ENCODE results near the gene RPAP3.

Gene RPAP3

GRCh38 chr12:47712171-47712570, 6.3 kb upstream of the RPAP3 start:
- Histone ChIP-seq H3K9ac (ENCODE audit: low read length in 5 of 5) (no peak overlapping the region), H3K4me1 (ENCODE audit: control insufficient read depth in 5 of 5, insufficient read depth in 5 of 5, low read length in 5 of 5) (peaks cover 9 to 49% (median 43%) of the 10 kb centered on the region in 5 donors), H3K27me3 (ENCODE audit: control insufficient read depth in 5 of 5, insufficient read depth in 4 of 5, low read length in 5 of 5) (no peaks in the 10 kb centered on the region), H3K9me3 (ENCODE audit: control insufficient read depth in 5 of 5, low read length in 5 of 5) (no peaks in the 10 kb centered on the region), H3K4me3 (ENCODE audit: low read depth in 1 of 5, low read length in 5 of 5) (no peak overlapping the region), H3K27ac (ENCODE audit: low read depth, low read length) (no peak overlapping the region), H3K36me3 (ENCODE audit: control insufficient read depth in 5 of 5, insufficient read depth in 5 of 5, low read length in 5 of 5) (no peaks in the 10 kb centered on the region)

- Histone ChIP-seq H3K9ac (ENCODE audit: low read length in 5 of 5) (no peak overlapping the region), H3K27me3 (ENCODE audit: control insufficient read depth in 5 of 5, insufficient read depth in 4 of 5, low read length in 5 of 5) (no peaks in the 10 kb centered on the region), H3K4me3 (ENCODE audit: low read depth in 1 of 5, low read length in 5 of 5) (no peak overlapping the region), H3K36me3 (ENCODE audit: control insufficient read depth in 5 of 5, insufficient read depth in 5 of 5, low read length in 5 of 5) (no peaks in the 10 kb centered on the region), H3K27ac (ENCODE audit: low read depth, low read length) (no peak overlapping the region), H3K9me3 (ENCODE audit: control insufficient read depth in 5 of 5, low read length in 5 of 5) (no peaks in the 10 kb centered on the region), H3K4me1 (ENCODE audit: control insufficient read depth in 5 of 5, insufficient read depth in 5 of 5, low read length in 5 of 5) (peaks cover 7 to 49% (median 41%) of the 10 kb centered on the region in 5 donors)
These were observed 5.6 kb upstream of the RPAP3 start for GRCh38 chr12:47711448-47711847.

DNA sequence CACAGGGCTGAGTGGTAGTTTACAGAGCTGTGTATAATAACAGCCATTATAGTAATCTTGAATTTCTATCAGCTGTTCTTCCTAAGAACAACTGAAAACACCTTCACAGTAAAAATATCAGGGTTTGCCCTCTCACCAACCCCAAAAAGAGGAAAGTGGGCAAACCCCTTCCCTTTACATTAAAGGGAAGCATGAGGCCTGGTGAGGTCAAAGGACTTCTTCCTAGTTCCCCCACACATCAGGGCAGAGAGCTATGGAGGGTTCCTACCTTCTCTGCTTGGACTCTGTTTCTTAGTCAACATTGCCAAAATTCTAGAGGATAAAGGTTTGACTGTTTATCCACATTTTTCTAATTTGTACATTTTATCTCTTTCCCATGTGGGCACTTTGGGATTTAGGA, 4.4 kb upstream of the RPAP3 start:
- Histone ChIP-seq H3K27ac (ENCODE audit: low read depth, low read length) (no peak overlapping the region), H3K27me3 (ENCODE audit: control insufficient read depth in 5 of 5, insufficient read depth in 4 of 5, low read length in 5 of 5) (no peaks in the 10 kb centered on the region), H3K4me1 (ENCODE audit: control insufficient read depth in 5 of 5, insufficient read depth in 5 of 5, low read length in 5 of 5) (peaks cover 4 to 46% (median 32%) of the 10 kb centered on the region in 5 donors), H3K9me3 (ENCODE audit: control insufficient read depth in 5 of 5, low read length in 5 of 5) (no peaks in the 10 kb centered on the region), H3K36me3 (ENCODE audit: control insufficient read depth in 5 of 5, insufficient read depth in 5 of 5, low read length in 5 of 5) (no peaks in the 10 kb centered on the region), H3K4me3 (ENCODE audit: low read depth in 1 of 5, low read length in 5 of 5) (no peak overlapping the region), H3K9ac (ENCODE audit: low read length in 5 of 5) (no peak overlapping the region)

GRCh38 chr12:47709671-47710070, 3.8 kb upstream of the RPAP3 start:
- H3K27ac ChIP-seq (ENCODE audit: low read depth, low read length) = no peak overlapping the region
- no peak overlapping the region for H3K9ac ChIP-seq (ENCODE audit: low read length in 5 of 5)

GRCh38 chr12:47709237-47709636, 3.4 kb upstream of the RPAP3 start:
- Histone ChIP-seq H3K9ac (ENCODE audit: low read length in 5 of 5) (no peak overlapping the region), H3K27me3 (ENCODE audit: control insufficient read depth in 5 of 5, insufficient read depth in 4 of 5, low read length in 5 of 5) (no peaks in the 10 kb centered on the region), H3K4me1 (ENCODE audit: control insufficient read depth in 5 of 5, insufficient read depth in 5 of 5, low read length in 5 of 5) (peaks cover 0 to 46% (median 30%) of the 10 kb centered on the region in 5 donors), H3K4me3 (ENCODE audit: low read depth in 1 of 5, low read length in 5 of 5) (no peak overlapping the region), H3K36me3 (ENCODE audit: control insufficient read depth in 5 of 5, insufficient read depth in 5 of 5, low read length in 5 of 5) (no peaks in the 10 kb centered on the region), H3K9me3 (ENCODE audit: control insufficient read depth in 5 of 5, low read length in 5 of 5) (no peaks in the 10 kb centered on the region), H3K27ac (ENCODE audit: low read depth, low read length) (no peak overlapping the region)

More at GRCh38 chr12:47709671-47710070, 3.8 kb upstream of the RPAP3 start:
- no peak overlapping the region for H3K4me3 ChIP-seq (ENCODE audit: low read depth in 1 of 5, low read length in 5 of 5)
- H3K36me3 ChIP-seq (ENCODE audit: control insufficient read depth in 5 of 5, insufficient read depth in 5 of 5, low read length in 5 of 5) = no peaks in the 10 kb centered on the region
- H3K9me3 ChIP-seq (ENCODE audit: control insufficient read depth in 5 of 5, low read length in 5 of 5) = no peaks in the 10 kb centered on the region
- no peaks in the 10 kb centered on the region for H3K27me3 ChIP-seq (ENCODE audit: control insufficient read depth in 5 of 5, insufficient read depth in 4 of 5, low read length in 5 of 5)
- H3K4me1 ChIP-seq (ENCODE audit: control insufficient read depth in 5 of 5, insufficient read depth in 5 of 5, low read length in 5 of 5) = peaks cover 0 to 46% (median 32%) of the 10 kb centered on the region in 5 donors

DNA sequence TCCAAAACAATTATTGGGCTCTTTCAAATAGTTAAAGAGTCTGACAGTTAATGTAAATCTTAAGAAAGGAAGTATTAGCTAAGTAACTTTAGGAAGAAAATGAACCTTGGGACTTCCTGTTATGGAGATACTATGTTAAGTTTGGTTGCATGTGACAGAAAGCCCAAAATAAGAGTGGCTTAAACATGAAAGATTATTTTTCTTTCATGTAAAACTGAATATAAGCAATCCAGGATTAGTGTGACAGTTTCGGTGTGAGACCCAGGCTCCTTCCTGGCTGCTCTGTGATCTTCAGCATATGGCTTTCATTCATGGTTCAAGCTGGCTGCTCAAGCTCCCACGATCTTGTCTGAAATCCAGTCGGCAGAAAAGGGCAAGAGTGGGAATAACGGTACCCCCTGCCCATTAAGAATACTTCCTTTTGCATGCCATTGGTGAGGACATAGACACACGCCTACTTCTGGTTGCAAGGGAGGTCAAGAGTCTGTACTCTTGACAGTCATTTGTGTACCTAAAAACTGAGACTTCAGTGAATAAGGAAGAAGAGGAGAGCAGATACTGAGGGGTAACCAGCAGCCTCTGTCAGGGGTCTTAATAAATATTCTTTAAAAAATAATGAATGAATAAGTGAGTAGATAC, 2.2 kb upstream of the RPAP3 start:
- Histone ChIP-seq H3K9me3 (ENCODE audit: control insufficient read depth in 5 of 5, low read length in 5 of 5) (no peaks in the 10 kb centered on the region), H3K9ac (ENCODE audit: low read length in 5 of 5) (no peak overlapping the region), H3K4me1 (ENCODE audit: control insufficient read depth in 5 of 5, insufficient read depth in 5 of 5, low read length in 5 of 5) (peaks cover 0 to 46% (median 30%) of the 10 kb centered on the region in 5 donors), H3K27me3 (ENCODE audit: control insufficient read depth in 5 of 5, insufficient read depth in 4 of 5, low read length in 5 of 5) (no peaks in the 10 kb centered on the region), H3K27ac (ENCODE audit: low read depth, low read length) (no peak overlapping the region), H3K4me3 (ENCODE audit: low read depth in 1 of 5, low read length in 5 of 5) (peak overlapping the region in 1 of 5 donors; percentile 27), H3K36me3 (ENCODE audit: control insufficient read depth in 5 of 5, insufficient read depth in 5 of 5, low read length in 5 of 5) (no peaks in the 10 kb centered on the region)

GRCh38 chr12:47707355-47707754, 1.5 kb upstream of the RPAP3 start:
- H3K36me3 ChIP-seq (ENCODE audit: control insufficient read depth in 5 of 5, insufficient read depth in 5 of 5, low read length in 5 of 5) = no peaks in the 10 kb centered on the region
- no peak overlapping the region for H3K27ac ChIP-seq (ENCODE audit: low read depth, low read length)
- H3K4me1 ChIP-seq (ENCODE audit: control insufficient read depth in 5 of 5, insufficient read depth in 5 of 5, low read length in 5 of 5) = peaks cover 0 to 46% (median 30%) of the 10 kb centered on the region in 5 donors
- no peaks in the 10 kb centered on the region for H3K9me3 ChIP-seq (ENCODE audit: control insufficient read depth in 5 of 5, low read length in 5 of 5)
- no peak overlapping the region for H3K4me3 ChIP-seq (ENCODE audit: low read depth in 1 of 5, low read length in 5 of 5)
- H3K9ac ChIP-seq (ENCODE audit: low read length in 5 of 5) = no peak overlapping the region
- H3K27me3 ChIP-seq (ENCODE audit: control insufficient read depth in 5 of 5, insufficient read depth in 4 of 5, low read length in 5 of 5) = no peaks in the 10 kb centered on the region

- Histone ChIP-seq H3K9me3 (ENCODE audit: control insufficient read depth in 5 of 5, low read length in 5 of 5) (no peaks in the 10 kb centered on the region), H3K4me3 (ENCODE audit: low read depth in 1 of 5, low read length in 5 of 5) (peak overlapping the region; percentile 63 to 87 (median 84)), H3K9ac (ENCODE audit: low read length in 5 of 5) (peak overlapping the region in 4 of 5 donors; percentile 77 to 94 (median 86)), H3K4me1 (ENCODE audit: control insufficient read depth in 5 of 5, insufficient read depth in 5 of 5, low read length in 5 of 5) (peaks cover 0 to 42% (median 30%) of the 10 kb centered on the region in 5 donors), H3K36me3 (ENCODE audit: control insufficient read depth in 5 of 5, insufficient read depth in 5 of 5, low read length in 5 of 5) (peaks cover 4 to 10% (median 7%) of the 10 kb centered on the region in 5 donors), H3K27me3 (ENCODE audit: control insufficient read depth in 5 of 5, insufficient read depth in 4 of 5, low read length in 5 of 5) (no peaks in the 10 kb centered on the region), H3K27ac (ENCODE audit: low read depth, low read length) (peak overlapping the region; percentile 90)
These were observed 633 bp downstream of the RPAP3 start for GRCh38 chr12:47705229-47705565.

GRCh38 chr12:47704719-47705118, 1.1 kb downstream of the RPAP3 start:
- Histone ChIP-seq H3K27ac (ENCODE audit: low read depth, low read length) (no peak overlapping the region), H3K36me3 (ENCODE audit: control insufficient read depth in 5 of 5, insufficient read depth in 5 of 5, low read length in 5 of 5) (peaks cover 4 to 14% (median 7%) of the 10 kb centered on the region in 5 donors), H3K27me3 (ENCODE audit: control insufficient read depth in 5 of 5, insufficient read depth in 4 of 5, low read length in 5 of 5) (no peaks in the 10 kb centered on the region), H3K9ac (ENCODE audit: low read length in 5 of 5) (peak overlapping the region in 1 of 5 donors; percentile 94), H3K4me3 (ENCODE audit: low read depth in 1 of 5, low read length in 5 of 5) (peak overlapping the region; percentile 63 to 87 (median 84)), H3K4me1 (ENCODE audit: control insufficient read depth in 5 of 5, insufficient read depth in 5 of 5, low read length in 5 of 5) (peaks cover 0 to 38% (median 27%) of the 10 kb centered on the region in 5 donors), H3K9me3 (ENCODE audit: control insufficient read depth in 5 of 5, low read length in 5 of 5) (no peaks in the 10 kb centered on the region)

- peaks cover 0 to 7% (median 7%) of the 10 kb centered on the region in 5 donors for H3K4me1 ChIP-seq (ENCODE audit: control insufficient read depth in 5 of 5, insufficient read depth in 5 of 5, low read length in 5 of 5)
- H3K27me3 ChIP-seq (ENCODE audit: control insufficient read depth in 5 of 5, insufficient read depth in 4 of 5, low read length in 5 of 5) = no peaks in the 10 kb centered on the region
- peaks cover 7 to 38% (median 19%) of the 10 kb centered on the region in 5 donors for H3K36me3 ChIP-seq (ENCODE audit: control insufficient read depth in 5 of 5, insufficient read depth in 5 of 5, low read length in 5 of 5)
- H3K4me3 ChIP-seq (ENCODE audit: low read depth in 1 of 5, low read length in 5 of 5) = no peak overlapping the region
- no peak overlapping the region for H3K27ac ChIP-seq (ENCODE audit: low read depth, low read length)
- no peaks in the 10 kb centered on the region for H3K9me3 ChIP-seq (ENCODE audit: control insufficient read depth in 5 of 5, low read length in 5 of 5)
- H3K9ac ChIP-seq (ENCODE audit: low read length in 5 of 5) = no peak overlapping the region
These were observed 5.6 kb downstream of the RPAP3 start for GRCh38 chr12:47700263-47700662.

All from subcutaneous abdominal adipose tissue (tissue), 5 donors.